Measurements from ENCODE around the gene FGG.

FGG gene

DNA sequence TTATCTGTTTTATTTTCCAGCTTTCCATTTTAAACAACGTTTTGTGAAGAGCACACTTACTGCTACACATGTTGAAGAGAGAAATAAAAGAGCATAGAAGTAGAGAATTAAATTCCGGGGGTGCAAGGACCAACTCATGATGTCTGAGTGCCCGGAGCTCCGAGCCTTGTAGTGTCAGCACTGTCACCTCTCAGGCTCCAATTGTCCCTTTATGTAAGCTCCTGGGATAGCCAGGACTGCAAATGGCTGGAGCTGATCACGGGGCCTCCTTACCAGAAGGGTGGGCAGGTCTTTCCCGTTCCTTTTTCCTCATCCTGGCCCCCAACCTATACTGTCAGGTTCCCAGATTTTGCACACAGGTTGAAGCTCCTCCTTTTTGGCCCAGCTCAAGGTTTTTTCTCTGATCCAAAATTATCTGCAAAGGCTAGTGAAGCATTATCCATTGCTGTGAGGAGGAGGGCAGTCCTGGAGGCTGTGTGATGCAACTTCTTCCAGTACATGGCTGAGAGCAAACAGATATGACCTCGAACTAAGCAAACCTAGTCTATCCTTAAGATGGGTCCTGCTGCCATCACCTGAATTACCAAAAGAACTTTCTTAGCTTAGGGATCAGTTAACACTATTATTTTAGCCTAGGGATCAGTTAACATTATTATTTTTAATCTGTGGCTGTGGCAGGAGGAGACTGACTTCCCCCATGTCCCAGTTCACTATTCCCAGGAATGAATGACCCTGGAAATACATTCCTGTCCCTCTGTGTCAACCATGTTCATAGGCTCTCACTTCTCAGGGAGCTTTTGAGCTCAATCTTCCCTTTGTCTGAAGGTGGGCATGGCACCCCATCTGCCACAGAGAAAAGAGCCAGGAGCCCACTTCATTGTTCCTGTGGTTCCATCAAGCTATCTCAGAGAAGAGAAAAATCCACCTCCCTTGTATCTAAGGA lies at the start of gene FGG:
Gene FGG, minus strand, starts transcription at position 185 of the 943 bp plus-strand sequence. Its CDS starts 47 bp downstream, at position 138.
- H3K27ac ChIP-seq = no peak within 1 kb of the TSS
- TF ChIP-seq ZFX (IDR thresholded peaks at IDR 0.05) = no peak
- TF ChIP-seq, protein P1, sequence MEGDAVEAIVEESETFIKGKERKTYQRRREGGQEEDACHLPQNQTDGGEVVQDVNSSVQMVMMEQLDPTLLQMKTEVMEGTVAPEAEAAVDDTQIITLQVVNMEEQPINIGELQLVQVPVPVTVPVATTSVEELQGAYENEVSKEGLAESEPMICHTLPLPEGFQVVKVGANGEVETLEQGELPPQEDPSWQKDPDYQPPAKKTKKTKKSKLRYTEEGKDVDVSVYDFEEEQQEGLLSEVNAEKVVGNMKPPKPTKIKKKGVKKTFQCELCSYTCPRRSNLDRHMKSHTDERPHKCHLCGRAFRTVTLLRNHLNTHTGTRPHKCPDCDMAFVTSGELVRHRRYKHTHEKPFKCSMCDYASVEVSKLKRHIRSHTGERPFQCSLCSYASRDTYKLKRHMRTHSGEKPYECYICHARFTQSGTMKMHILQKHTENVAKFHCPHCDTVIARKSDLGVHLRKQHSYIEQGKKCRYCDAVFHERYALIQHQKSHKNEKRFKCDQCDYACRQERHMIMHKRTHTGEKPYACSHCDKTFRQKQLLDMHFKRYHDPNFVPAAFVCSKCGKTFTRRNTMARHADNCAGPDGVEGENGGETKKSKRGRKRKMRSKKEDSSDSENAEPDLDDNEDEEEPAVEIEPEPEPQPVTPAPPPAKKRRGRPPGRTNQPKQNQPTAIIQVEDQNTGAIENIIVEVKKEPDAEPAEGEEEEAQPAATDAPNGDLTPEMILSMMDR (conservative IDR thresholded peaks at IDR 0.05) = no peak

DNA sequence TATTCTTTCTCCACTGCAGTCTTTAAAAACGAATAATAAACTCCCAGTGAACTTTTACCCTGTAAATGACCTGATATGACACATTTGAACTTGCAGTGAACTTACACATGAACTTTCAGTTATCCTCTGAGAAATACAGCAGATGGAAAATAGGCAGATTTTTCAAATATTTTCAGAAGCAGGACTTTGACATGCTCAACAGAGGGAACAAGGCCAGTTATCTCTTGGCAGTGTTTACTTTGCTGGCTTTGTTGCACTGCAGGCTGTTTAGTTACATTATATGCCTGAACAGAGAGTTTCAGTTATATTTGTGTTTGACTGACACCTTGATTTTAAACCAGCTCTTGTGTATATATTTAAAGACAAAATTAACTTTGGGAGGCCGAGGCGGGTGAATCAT lies 47.6 kb upstream of the FGG start:
- H3K27ac ChIP-seq = no peak overlapping the region

DNA sequence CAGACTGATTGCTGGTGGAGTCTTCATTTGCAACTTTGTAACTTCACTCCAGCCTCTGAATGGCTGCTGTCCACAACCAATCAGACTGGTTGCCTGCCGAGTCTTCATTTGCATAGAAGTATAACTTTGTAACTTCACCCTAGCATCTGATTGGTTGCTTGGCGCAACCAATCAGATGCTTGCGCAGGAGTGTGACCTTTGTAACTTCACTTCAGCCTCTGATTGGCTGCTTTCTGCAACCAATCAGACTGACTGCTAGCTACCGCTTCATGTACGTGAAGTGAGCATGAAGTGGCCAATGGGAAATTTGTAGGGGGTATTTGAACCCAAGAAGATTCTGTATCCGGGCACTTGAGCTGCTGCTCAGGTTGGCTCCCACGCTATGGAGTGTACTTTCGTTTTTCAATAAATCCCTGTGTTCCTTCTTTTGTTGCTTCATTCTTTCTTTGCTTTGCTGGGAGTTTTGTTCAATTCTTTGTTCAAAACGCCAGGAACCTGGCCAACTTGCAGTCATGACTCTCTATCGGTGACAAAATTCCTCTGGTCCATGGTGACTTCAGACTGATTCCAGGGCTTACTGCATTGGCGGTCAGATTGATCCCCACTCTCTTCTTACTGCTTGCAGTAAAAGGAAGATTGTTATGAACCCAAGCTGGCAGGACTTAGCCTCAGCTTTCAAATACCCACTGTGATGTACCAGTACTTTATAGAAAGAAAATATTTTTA lies 46.4 kb upstream of the FGG start:
- TF ChIP-seq, protein P1 (conservative IDR thresholded peaks at IDR 0.05) = no peak
- no peak for TF ChIP-seq ZFX (IDR thresholded peaks at IDR 0.05)
- H3K27ac ChIP-seq = no peak overlapping the region

More for the DNA sequence above, 47.6 kb upstream of the FGG start:
- no peak for TF ChIP-seq ZFX (IDR thresholded peaks at IDR 0.05)
- TF ChIP-seq, protein P1 (conservative IDR thresholded peaks at IDR 0.05) = no peak

DNA sequence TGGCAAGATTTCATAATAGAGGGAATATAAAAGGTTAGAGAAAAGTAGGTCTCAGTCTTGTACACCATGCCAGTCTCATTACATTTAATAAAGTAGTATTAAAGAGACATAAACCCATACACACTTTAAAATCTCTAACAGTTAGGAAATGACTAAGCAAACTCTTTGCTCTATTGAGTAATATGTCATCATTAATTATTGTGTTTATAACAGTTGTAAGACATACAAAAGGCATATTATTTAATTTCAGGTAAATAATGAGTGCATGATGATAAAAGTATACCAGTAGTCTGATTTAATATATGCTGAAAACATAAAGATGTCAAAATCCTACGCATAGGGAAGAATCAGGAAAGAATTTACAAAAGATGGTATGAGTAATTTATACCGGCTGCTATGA lies 31.0 kb upstream of the FGG start:
- H3K27ac ChIP-seq = no peak overlapping the region
- TF ChIP-seq ZFX (IDR thresholded peaks at IDR 0.05) = no peak
- TF ChIP-seq, protein P1 (conservative IDR thresholded peaks at IDR 0.05) = no peak

DNA sequence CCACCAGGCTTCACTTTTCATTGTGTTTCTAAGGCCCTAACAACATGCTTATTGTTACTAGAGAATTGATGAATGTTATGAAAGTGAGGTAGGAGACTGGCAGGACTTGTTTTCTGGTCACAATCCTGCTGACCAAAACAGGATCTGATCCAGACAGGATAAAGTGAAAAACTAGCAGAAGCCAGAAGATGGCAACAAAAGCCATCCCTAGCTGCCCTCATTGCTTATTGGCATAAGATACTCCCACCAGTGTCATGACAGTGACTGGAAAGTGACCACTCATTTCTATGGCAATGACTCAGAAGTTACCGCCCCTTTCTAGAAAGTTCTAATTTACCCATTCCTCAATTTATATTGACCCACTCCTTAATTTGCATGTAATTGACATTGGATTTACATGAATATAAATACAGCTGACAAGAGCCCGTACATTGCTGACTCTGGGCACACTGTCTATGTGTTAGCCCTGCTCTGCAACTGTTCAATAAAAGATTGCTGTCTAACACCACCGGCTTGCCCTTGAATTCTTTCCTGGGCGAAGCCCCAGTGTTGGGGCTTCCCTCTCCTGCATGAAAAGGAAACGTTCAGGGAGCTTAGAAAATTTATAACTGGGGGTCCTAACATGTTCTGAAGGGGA lies 30.0 kb upstream of the FGG start:
- TF ChIP-seq, protein P1 (conservative IDR thresholded peaks at IDR 0.05) = 0 out of 2 replicates have a peak, but pooled peaks have one; percentile 7
- TF ChIP-seq ZFX (IDR thresholded peaks at IDR 0.05) = no peak
- no peak overlapping the region for H3K27ac ChIP-seq

DNA sequence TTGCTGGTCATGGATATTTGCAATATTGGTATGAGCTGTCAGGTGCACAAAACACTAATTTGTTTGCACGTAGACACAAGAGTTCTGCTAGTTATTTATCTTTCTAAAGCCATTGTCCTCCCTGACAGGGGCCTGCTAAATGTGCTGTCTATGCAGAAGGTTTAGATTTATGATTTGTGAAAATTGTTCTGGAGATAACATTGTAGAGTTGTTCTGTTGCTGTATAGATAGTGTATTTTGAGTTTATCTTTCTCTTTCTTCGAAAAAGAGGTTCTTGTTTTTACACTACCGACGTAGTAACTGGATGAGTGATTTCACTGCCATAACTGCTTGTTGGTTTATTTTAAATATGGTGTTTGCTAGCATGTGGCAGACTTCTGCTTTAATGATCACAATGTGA lies 28.5 kb upstream of the FGG start:
- no peak for TF ChIP-seq ZFX (IDR thresholded peaks at IDR 0.05)
- TF ChIP-seq, protein P1 (conservative IDR thresholded peaks at IDR 0.05) = no peak
- H3K27ac ChIP-seq = no peak overlapping the region

Data from C4-2B (cell line).